Fibroblast of peridontal ligament (primary cell): ENCODE results near the gene CFD.
A peak's percentile ranks its signal among the peaks of the same experiment; 100 is the strongest.
"Not testable (repeated sequence)": the region's sequence is repeated elsewhere in the genome, so short reads cannot be mapped to it uniquely, and the experiment has no call there.

Experiments used
- DNase-seq: peaks from one replicate; pipeline ENCODE4 v3.0.0-alpha.2; 2010; ENCODE audit errors: extremely low read depth

CFD gene

GRCh38 chr19:871446-872265, 12.2 kb downstream of the CFD start:
- DNase-seq, result no peak

GRCh38 chr19:872266-872951, 12.9 kb downstream of the CFD start:
- DNase-seq, result no peak

- no peak for DNase-seq
Measured at GRCh38 chr19:873084-873483, 13.6 kb downstream of the CFD start.

GRCh38 chr19:873561-874041, 14.1 kb downstream of the CFD start:
- no peak for DNase-seq

GRCh38 chr19:875265-875879, 15.9 kb downstream of the CFD start:
- no peak for DNase-seq

GRCh38 chr19:876089-876488, 16.6 kb downstream of the CFD start:
- no peak for DNase-seq

- no peak for DNase-seq
Measured at GRCh38 chr19:876780-877314, 17.4 kb downstream of the CFD start.

- DNase-seq, result not testable (repeated sequence)
Measured at GRCh38 chr19:877992-878660, 18.7 kb downstream of the CFD start.

- DNase-seq, result not testable (repeated sequence)
Measured at GRCh38 chr19:878751-879561, 19.5 kb downstream of the CFD start.

- DNase-seq, result no peak
Measured at GRCh38 chr19:879711-880438, 20.4 kb downstream of the CFD start.

GRCh38 chr19:881385-882071, 22.1 kb downstream of the CFD start:
- no peak for DNase-seq

- DNase-seq, result no peak
Measured at GRCh38 chr19:882871-883497, 23.5 kb downstream of the CFD start.

- DNase-seq, result no peak
Measured at GRCh38 chr19:883661-884211, 24.3 kb downstream of the CFD start.

GRCh38 chr19:884420-885211, 25.2 kb downstream of the CFD start:
- DNase-seq, result no peak

GRCh38 chr19:885536-886224, 26.2 kb downstream of the CFD start:
- DNase-seq, result no peak

GRCh38 chr19:887072-887471, 27.6 kb downstream of the CFD start:
- DNase-seq, result peak; percentile 69

- DNase-seq, result no peak
Measured at GRCh38 chr19:887599-887998, 28.1 kb downstream of the CFD start.
